GM21529 (cell line): ENCODE data around the gene LAMC1.
"Not testable (repeated sequence)": the region's sequence is repeated elsewhere in the genome, so short reads cannot be mapped to it uniquely, and the experiment has no call there.

Experiments used
- ATAC-seq: cut with Tn5 transposase; IDR thresholded peaks from one replicate; pipeline ENCODE4 v1.9.1; 2021; ENCODE audit not compliant: unreplicated experiment

Gene LAMC1

DNA sequence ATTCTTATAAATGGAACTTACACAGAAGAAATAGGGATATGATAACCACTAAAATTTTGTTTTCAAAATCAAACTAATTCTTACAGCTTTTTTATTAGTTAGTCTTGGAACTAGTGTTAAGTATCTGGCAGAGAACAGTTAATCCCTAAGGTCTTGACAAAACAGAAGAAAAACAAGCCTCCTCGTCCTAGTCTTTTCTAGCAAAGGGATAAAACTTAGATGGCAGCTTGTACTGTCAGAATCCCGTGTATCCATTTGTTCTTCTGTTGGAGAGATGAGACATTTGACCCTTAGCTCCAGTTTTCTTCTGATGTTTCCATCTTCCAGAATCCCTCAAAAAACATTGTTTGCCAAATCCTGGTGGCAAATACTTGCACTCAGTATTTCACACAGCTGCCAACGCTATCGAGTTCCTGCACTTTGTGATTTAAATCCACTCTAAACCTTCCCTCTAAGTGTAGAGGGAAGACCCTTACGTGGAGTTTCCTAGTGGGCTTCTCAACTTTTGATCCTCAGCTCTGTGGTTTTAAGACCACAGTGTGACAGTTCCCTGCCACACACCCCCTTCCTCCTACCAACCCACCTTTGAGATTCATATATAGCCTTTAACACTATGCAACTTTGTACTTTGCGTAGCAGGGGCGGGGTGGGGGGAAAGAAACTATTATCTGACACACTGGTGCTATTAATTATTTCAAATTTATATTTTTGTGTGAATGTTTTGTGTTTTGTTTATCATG is 120.5 kb downstream of the LAMC1 start:
- no peak for ATAC-seq

DNA sequence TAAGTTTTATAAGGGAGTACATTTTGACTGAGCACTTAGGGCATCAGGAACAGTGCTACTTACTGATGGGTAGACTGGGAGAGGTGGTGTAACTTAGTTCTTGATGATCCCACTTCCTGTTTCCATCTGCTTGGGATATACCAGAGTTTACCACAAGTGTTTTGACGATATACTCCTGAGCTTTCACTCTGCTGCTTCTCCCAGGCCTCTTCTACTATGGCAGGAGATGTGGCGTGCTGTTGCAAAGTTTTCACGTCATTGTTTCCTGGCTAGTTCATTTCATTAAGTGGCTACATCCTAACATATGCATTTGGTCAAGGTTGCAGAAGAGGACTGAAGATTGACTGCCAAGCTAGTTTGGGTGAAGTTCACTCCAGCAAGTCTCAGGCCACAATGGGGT is 121.5 kb downstream of the LAMC1 start:
- no peak for ATAC-seq

DNA sequence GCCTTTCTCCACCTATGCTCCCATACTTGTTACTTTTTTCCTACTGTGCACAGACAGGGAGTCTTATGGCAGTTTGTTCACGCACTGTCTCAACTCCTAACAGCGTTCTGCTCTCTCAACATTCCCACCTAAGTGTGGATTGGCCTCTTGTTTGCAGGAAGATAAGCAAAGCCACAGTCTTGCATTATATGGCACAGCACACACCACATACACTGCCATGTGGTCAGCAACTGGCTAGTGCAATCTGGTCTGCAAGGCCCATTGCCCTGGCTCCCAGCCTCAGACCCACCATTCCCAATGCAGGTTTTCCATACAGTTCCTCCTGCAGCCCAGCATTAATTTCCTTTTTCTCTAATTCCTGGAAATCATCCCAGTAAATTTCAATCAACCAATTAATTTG is 124.5 kb downstream of the LAMC1 start:
- ATAC-seq = no peak

DNA sequence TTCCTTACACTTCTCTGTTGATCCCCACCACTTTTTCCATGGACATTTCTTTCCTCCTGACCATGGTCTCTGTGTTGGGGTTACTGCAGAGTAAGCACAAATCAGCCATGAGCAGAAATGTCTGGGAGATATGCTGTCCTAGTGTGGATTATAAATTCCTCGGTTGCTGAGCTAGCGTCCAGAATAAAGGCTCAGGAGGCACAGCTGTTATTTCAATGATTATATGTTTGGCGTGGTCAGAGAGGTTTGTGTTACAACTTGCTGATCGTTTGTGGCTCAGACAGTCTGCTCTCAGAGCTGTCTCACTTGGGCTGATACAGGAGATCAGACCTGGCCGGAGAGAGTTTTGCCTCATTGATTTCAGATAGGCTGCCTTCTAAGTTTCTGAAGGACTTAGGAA is 125.4 kb downstream of the LAMC1 start:
- ATAC-seq = no peak

DNA sequence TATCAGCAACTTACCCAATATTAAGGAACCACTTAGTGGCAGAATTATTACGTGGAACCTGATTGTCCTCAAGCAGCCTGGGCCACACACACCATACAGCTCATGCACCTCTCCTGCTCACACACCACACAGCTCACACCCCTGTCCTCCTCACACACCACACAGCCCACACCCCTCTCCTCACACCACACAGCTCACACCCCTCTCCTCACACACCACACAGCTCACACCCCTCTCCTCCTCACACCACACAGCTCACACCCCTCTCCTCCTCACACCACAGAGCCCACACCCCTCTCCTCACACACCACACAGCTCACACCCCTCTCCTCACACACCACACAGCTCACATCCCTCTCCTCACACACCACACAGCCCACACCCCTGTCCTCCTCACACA is 126.1 kb downstream of the LAMC1 start:
- no peak for ATAC-seq

DNA sequence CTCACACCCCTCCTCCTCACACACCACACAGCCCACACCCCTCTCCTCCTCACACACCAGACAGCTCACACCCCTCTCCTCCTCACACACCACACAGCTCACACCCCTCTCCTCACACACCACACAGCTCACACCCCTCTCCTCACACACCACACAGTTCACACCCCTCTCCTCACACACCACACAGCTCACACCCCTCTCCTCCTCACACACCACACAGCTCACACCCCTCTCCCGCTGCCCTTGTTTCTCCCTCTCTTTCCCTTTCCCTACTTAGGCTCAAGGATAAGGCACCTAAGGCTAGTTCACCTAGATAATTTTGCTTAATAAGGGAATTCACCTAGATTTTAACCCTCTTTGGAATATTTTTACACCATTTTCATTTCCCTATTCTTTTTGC is 126.8 kb downstream of the LAMC1 start:
- not testable (repeated sequence) for ATAC-seq

DNA sequence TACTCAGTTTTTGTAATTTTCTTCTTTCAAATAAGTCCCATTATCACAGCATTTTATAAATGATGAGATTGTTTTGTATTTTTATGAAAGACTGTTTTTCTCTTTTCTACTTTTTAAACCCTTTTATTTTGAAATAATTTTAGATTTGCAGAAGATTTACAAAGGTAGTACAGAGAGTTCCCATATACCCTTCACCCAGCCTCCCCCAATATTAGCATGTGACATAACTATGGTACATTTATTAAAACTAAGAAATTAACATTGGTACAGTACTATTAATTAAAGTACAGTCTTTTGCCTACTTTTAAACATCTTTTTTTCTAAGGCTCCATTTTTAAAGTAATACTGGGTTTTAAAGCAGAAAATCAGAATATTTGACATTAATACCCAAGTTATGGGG is 127.2 kb downstream of the LAMC1 start:
- ATAC-seq = no peak

DNA sequence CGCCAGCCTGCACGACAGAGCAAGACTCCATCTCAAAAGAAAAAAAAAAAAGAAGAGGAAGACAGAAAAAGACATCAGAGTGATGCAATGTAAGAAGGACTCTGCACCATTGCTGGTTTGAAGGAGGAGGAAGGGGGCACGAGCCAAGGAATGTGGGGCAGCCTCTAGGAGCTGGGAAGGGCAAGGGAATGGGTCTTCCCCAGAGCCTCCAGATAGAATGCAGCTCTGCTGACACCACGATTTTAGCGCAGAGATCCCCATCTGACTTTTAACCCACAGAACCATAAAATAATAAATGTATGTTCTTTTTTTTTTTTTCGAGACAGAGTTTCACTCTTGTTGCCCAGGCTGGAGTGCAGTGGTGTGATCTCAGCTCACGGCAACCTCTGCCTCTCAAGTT is 129.0 kb downstream of the LAMC1 start:
- no peak for ATAC-seq

DNA sequence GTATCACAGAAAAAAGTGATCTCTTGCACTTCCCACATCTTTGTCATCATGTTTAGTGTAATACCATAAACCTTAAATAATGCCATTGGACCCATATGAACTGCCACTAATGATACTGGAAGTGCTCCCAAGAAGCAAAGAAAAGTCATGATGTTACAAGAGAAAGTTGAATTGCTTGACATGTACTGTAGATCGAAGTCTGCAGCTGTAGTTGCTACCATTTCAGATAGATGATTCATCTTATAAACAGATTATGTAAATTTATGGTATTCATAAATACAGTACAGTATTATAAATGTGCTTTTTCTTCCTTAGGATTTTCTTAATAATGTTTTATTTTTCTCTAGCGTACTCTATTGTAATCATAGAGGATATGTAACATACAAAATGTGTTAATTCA is 132.7 kb downstream of the LAMC1 start:
- no peak for ATAC-seq

DNA sequence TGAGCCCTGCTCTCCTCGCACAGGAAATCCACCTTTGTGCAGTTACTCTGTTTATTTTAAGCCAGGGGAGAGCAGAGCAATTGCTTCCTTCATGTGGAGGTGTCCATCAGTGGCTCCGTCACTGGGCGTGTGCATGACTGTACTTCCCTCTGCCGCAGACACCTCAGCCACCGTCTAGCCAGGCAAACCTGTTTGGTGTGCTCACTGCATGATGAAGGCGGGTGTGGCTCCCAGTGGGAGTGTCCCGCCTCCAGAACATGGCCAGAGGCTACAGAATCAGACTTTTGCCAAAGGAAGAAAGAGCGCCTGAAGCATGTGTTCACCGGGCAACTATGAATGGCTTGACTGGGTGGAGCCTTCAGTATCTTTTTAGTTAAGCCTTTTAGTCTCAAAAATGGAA is 136.7 kb downstream of the LAMC1 start:
- no peak for ATAC-seq

DNA sequence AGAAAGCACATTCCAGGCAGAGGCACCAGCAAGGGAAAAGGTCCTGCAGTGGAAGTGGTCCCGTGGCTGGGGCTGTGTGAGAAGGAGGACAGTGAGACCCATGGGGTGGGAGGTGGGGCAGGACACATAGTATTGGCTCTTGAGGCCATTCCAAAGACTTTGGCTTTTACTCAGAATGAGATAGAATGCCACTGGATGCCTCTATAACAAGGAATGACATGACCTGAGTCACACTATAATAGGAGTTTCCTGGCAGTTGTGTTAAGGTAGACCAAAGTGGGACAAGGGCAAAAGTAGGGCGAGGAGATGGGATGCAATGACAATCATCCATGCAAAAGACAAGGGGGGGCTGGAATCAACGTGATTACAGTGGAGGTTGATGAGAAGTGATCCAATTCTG is 138.2 kb downstream of the LAMC1 start:
- no peak for ATAC-seq

DNA sequence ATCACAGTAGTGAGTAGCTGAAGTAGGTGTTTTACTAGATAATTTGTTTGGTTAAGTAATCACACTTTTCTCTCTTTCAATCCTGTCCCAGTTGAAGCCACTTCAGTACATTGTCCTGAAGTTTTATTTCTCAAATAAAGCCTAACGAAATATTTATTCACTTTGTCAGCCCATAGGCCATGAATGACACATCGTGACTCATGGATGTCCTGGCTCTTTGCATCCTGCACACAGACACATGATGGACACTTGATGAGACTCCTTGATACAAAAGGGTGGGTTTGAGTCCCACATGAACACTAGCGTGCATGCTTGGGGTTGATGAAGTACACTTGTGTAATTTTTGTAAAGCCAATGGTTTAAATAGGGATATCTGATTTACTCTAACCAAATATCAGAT is 140.1 kb downstream of the LAMC1 start:
- no peak for ATAC-seq

DNA sequence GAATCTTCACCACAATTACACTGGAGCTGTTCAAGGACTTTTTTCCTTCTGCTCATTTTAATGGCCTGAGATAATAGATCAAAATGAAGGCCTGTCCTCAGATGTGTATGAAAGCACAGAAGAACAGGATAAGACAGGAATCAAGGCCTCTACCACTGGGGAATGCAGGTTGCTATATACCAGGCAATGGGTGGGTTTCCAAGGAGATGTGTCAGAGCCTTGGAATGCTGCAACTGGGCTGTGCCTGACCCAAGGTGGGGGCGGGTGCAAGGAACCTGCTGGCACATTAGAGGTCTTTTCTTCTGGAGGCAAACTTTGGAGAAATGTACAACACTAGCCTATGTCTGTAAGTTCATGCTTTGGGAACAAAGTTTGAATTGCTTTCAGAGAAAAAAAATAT is 141.1 kb downstream of the LAMC1 start:
- ATAC-seq = no peak

DNA sequence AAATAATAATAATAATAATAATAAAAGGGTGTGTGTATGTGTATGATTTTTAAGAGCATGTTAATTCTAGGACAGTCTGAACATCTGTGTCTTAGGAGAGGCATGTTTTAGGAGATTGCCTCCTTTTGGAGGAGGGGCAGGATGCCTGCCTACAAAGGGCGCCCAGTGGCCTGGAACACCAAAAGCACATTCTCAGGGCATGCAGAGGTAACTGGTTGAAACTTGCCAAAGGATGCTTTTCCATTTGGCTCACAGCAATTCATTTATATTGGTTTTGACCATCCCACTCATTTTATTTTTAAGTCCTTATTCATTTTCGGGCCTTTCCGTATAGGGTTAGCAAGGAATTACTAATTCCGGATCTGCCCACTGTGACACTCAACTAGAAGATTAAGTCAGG is 141.7 kb downstream of the LAMC1 start:
- ATAC-seq = no peak

DNA sequence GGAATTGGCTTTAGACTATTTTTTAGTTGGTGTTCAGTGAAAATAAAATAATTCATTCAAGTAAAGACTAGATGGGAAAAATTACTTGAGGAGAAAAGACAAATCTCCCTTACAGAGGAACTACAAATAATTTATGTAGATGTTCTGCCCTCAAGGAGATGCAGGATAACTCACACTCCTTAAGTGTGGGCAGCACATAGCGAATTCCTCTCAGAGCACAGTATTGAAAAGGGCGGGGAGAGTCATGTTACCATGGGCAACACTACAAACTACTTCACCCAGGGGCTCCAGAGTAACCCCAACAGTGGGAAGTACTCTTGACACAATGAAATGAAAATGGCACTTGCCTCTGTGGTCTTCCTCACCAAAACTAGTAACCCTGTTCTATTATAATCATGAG is 142.2 kb downstream of the LAMC1 start:
- no peak for ATAC-seq

DNA sequence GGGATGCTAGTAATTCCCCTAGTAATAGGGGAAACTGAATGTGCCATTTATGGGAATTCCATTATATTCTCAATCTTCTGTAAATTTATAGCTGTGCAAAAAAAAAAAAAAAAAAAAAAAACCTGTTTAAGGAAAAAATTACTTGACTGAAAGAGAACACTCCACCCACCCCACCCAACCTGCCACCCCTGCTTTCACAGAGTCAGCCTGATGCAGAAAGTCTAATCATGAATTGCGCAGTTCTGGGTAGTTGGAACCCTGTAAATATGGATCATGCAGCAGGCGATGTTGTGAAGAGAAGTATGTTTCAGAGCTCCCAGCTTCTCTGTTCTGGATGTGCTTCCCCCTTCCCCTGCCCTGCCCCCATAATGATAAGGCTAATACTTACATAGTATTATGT is 143.2 kb downstream of the LAMC1 start:
- ATAC-seq = no peak

DNA sequence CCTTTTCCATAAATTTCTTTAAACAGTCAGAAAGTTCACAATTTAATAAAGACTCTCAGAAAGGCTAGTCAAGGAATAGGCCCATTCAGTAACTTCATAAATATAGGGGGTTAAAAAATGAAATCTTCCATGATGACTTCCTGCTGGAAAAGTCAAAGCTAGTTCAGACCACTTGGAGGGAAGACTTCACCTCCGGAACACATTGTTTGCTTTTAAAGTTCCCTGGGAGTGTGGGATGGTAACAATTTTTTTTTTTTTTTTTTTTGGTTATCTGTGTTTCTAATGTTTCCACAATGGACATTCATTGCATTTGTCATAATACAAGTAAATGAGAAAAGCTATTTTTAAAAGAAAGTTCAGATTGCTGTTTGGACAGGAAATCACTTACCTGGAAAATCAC is 144.5 kb downstream of the LAMC1 start:
- no peak for ATAC-seq

DNA sequence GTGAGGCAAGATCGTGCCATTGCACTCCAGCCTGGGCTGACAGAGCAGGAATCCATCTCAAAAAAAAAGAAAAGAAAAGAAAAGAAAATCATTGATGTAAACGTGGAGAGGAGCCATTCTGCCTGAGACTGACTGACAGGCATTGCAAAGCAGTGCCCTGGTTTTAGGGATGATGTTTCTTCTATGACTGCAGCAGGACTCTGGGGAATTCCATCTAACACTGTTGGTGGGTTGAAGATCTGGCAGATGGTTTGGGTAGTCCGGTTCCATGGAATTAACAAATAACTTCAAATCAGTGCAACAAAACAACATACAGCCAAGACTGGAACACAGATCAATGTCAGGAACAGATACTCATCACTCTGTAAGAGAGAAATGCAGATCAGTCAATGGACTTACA is 145.1 kb downstream of the LAMC1 start:
- no peak for ATAC-seq

DNA sequence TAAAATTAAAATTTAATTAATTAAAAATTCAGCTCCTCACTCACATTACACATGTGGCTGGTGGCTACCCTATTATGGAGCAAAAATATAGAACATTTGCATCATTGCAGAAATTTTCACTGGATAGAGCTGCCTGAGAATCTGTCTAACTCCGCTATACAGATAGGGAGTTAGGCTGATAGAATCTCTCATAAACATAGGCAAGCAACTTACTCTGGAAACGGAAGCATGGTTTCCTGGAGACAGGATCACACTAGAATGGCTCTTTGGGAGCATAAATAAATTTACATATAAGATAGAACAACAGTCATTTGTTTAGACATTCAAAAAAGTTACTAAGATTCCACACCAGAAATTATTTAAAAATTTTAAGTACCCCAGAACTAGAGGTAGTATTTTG is 150.6 kb downstream of the LAMC1 start:
- no peak for ATAC-seq

DNA sequence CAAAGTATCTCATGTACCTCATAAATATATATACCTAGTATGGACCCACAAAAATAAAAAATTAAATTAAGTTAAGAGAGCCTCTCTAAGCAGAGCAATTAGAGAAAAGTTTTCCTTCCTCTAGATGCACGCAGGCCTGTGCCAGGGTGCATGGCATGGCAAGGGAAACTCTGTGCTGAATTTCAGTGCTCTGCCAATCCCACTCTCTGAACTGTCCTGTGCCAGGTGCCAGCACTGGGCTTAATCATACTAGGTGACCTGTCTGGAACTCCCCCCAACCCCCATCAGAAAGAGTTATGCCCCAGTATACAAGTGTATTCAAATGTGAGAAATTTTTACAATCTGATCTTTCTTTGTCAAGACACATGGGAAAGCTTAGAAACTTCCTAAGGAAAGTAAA is 152.4 kb downstream of the LAMC1 start:
- no peak for ATAC-seq

DNA sequence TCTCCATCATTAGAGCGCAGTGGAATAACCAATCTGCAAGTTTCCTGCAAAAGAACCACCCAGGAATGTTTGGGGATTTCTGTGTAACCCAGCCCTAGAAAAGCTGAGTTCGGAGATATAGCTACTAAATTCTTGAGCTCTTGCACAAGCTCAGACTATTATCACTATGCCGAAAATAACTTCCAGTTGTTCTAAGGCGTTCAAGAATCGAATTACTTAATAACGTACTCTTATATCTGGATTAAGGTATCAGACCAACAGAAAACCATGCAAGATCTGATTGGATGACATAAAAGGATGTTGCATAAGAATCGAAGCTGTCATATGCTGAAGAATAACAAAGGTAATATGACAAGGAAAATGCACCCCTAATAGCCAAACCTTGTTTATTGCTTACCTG is 155.3 kb downstream of the LAMC1 start:
- no peak for ATAC-seq

DNA sequence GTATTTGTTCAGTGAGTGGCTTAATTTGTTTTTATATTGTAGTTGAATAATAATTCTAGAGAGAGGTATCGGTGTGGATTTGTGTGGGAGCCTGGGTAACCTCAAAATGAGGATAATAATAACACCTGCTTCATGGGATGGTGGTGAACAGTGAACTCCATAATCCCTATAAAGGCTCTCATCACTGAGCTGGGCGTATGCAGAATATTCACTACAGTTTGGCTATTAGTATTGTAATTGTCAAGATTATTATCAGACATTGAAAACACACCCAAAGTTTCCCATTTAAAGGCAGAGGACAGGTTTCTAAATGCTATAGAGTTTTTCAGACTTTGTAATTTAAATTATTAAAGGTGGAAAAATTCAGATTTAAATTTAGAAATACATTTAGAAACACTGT is 155.8 kb downstream of the LAMC1 start:
- no peak for ATAC-seq

DNA sequence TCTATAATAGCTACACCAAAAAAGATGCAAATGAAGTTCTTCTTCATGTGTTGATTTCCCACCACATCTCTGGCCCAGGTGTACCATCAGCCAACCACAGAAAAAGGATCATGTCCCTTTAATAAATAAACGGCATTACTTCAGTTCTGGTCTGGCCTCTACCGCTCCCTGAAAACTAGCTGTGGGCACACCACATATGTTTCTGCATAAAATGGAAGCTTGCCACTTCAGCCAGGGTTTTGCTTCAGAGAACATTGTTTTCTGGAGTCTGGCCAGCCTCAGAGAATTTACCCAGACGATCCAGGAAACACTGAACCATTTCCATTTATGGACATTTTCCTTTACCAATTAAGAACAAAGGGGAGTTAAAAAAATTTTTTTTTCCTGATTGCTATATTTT is 157.0 kb downstream of the LAMC1 start:
- ATAC-seq = no peak
